HL-60/S4 treated with retinoic acid at 250 ng/mL for 4 days and 3 days (cell line): ENCODE measurements around the gene DUSP28.
"Not testable (repeated sequence)": the region's sequence is repeated elsewhere in the genome, so short reads cannot be mapped to it uniquely, and the experiment has no call there.

ENCODE experiments used
- in situ Hi-C: fragments of 300-500 bp; cut with MboI; formaldehyde crosslinking; loops from 2 replicates; pipeline ENCODE4 v1.7.0; 2022; ENCODE audit warnings: low sequenced_read_pairs

DUSP28 gene

DNA sequence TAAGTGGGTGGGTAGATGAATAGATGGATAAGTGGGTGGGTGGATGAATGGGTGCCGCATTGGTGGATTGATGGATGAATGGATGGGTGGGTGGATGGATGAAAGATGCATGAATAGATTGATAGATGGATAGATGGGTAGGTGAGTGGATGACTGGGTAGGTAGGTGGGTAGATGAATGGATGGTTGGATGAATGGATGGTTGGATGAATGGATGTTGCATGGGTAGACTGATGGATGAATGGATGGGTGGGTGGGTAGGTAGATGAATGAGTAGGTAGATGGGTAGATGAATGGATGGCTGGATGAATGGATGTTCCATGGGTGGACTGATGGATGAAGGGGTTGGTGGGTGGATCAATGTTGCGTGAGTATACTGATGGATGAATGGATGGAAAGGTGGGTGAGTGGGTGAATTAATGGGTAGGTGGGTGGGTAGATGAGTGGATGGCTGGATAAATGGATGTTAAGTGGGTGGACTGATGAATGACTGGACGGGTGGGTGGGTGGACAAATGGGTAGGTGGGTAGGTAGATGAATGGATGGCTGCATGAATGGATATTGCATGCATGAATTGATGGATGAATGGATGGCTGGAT, 32.9 kb upstream of the DUSP28 start:
- in situ Hi-C loops = no loop called here

DNA sequence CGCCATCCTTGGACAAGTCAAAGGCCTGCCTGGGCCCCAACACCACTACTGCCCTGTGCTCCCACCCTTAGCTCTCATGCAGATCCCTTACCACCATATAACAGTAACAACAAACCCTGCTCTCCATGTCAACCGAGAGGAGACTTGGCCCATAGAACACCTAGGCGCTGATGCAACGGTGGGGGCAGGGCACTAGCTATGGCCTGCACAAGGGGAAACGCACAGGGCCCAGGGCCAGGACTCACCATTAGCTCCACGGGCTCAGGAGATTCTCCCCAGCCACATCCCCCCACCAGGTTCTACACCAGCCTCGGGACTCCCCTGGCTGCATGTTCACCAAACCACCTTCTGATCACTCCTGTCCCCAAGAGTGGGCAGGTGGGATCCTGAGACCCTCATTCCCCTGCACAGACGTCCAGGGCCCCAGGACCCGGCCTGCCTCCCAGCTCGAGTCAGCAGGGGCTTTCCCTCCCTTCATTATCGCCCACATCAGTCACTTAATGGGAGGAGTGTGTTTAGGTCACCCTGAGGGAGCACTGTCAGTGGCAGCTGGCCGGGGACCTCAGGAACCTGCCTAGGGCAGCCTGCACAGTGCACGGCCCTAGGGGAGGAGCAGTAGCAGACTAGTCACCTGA, 31.6 kb upstream of the DUSP28 start:
- in situ Hi-C loops = no loop called here

DNA sequence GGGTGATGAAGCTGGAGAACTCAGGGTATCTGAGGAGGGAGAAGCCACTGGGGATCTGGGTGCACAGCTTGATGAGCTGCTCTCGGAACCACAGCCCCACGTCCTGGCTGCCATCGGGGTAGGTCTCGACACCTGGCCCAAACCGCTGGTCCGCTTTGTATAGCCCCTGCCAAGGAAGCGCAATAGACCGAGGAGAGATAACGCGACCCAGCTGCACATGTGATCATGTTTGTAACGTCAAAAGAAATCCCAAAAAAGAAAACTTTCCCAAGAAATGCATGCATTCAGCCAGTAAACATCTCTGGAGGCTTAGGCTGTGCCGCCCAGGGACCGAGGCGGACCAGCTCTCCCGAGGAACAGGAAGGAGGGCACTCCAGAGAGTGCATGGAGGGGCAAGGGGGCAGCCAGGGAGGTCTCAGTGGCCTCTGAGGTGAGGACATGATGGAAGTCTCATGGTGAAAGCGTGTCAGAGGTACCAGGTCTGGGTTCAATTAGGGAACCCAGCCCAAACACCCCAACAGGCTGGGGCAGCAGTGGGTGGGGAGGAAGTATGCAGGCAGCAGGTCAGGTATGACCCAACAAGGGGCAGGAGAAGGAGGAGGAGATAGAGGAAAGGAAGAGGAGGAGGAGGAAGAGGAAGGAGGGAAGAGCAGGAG, 30.7 kb upstream of the DUSP28 start:
- in situ Hi-C loops = no loop called here

DNA sequence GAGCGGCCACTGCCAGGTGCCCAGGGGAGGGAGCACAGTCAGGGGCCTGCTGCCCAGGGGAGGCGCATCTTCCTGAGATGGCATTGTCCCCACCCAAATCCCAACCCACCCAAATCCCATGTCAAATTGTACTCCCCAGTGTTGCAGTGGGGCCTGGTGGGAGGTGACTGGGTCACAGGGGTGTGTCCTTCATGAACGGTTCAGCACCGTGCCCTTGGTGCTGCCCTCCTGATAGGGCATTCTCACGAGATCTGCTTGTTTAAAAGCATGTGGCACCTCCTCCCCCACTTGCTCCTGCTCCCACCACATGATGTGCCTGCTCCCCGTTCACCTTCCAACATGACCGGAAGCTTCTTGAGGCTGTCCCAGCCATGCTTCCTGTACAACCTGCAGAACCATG, 30.0 kb upstream of the DUSP28 start:
- in situ Hi-C loops = no loop called here

DNA sequence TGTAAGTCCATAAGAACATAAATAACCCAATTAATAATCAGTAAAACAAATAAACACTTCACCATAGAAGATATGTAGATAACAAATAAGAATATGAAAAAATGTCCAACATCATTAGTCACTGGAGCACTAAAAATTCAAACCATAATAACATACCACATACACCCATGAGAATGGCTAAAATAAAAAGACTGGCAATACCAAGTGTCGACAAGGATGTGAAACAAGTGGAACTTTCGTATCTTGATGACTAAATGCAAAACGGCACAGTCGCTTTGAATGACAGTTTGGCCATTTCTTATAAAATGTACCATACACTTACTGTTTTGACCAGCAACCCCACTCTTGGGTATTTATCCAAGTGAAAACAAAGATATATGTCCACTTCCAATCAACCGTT, 29.1 kb upstream of the DUSP28 start:
- in situ Hi-C loops = no loop called here

DNA sequence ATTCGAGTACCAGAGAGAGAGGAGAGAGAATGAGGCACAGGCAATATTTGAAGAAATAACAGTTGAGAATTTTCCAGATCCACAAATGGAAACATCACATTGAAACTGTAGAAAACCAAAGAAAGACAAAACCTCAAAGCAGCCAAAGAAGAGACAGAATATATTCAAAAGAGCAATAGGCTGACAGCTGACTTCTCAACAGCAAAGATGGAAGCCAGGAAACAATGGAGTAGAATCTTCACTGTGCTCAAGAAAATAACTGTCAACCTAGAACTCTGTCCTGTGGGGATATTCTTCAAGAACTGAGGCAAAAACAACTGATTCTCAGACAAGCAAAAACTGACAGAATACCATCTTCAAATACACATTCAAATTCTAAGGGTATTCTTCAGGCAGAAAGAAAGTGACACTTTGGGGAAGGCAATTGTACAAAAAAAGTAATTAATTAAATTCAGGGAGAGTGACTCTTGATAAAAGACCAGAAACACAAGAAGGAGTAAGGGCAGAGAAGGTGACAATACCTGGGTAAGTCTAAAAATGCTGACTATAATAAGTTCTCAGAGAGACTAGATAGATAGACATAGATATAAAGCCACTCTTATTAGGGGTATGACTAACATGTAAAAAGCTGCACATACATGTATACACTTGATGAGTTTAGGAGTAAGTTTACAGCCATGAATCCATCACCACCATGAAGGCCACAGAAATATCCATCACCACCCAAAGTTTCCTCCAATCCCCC, 28.0 kb upstream of the DUSP28 start:
- in situ Hi-C loops = no loop called here

DNA sequence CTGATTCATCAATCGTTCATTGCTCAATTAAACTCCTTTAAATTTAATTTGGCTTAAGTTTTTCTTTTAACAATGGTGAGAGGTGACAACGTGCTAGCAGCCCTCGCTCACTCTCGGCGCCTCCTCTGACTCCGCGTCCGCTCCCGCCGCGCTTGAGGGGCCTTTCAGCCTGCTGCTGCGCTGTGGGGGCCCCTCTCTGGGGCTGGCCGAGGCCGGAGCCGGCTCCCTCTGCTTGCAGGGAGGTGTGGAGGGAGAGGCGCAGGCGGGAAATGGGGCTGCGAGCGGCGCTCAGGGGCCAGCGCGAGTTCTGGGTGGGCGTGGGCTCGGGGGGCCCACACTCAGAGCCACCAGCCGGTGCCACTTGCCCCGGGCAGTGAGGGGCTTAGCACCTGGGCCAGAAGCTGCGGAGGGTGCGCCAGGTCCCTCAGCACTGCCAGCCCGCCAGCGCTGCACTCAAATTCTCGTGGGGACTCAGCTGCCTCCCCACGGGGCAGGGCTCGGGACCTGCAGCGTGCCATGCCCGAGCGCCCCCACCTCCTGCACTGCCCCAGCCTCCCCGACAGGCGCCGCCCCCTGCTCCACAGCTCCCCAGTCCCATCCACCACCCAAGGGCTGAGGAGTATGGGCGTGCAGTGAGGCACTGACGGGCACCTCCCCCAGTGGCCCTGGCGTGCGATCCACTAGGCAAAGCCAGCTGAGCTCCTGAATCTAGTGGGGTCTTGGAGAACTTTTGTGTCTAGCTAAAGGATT, 22.0 kb upstream of the DUSP28 start:
- in situ Hi-C loops = no loop called here

DNA sequence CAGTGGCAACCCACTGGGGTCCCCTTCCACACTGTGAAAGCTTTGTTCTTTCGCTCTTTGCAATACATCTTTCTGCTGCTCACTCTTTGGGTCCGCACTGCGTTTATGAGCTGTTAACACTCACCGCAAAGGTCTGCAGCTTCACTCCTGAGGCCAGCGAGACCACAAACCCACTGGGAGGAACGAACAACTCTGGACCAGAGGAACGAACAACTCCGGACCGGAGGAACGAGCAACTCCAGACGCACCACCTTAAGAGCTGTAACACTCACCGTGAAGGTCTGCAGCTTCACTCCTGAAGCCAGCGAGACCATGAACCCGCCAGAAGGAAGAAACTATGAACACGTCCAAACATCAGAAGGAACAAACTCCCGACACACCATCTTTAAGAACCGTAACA, 21.1 kb upstream of the DUSP28 start:
- in situ Hi-C loops = not testable (repeated sequence)

DNA sequence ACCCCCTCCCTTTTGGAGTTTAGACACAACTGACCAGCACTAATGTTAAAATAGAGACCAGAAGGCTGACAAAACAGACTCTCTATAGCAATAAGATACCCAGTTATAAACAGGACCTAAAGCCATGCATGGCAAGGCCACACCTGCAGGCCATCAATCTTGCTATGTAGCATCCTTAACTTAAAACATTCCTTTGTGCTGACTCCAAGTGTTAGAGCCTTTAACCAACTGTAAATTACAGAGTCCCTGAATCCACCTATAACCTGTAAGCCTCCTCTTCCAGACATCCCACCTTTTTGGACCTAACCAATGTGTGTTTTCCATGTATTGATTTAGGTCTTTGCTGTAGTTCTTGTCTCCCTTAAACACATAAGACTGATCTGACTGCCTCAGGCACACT, 20.3 kb upstream of the DUSP28 start:
- in situ Hi-C loops = no loop called here

DNA sequence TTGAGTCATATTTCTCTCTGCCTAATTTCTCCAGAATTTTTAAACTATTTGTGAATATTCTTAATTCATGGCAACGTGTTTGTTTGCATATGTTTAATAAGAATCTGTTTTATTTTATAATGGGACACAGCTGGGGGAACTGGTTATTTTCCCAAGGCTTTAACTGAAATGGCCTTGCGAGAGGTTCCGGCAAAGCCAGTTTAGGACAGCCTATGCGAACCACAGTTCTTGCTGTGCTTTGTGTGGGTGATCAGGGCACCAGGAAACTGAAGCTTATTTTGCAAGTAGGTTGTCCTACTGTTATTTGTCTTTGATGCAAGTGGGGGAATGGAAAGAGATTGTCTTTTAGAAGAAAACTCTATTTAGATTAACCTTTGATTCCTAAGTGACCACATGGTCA, 8.9 kb upstream of the DUSP28 start:
- in situ Hi-C loops = no loop called here

DNA sequence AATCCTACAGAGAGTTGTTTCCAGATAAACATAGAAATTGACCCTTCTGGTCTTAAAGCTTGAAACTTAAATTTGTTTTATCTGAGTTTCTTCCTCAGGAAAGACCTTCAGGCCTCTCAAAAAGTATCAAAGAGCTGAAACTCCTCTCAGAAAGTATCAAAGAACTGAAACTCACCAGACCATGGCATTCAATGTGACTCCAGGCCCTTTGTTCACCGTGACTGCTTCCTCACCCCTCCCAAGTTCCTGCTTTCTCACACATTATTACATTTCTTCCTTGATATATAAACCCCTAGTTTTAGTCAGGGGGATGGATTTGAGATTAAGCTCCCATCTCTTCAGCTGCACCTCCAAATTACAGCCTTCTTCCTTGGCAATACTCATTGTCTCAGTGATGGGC, 8.3 kb upstream of the DUSP28 start:
- in situ Hi-C loops = no loop called here

DNA sequence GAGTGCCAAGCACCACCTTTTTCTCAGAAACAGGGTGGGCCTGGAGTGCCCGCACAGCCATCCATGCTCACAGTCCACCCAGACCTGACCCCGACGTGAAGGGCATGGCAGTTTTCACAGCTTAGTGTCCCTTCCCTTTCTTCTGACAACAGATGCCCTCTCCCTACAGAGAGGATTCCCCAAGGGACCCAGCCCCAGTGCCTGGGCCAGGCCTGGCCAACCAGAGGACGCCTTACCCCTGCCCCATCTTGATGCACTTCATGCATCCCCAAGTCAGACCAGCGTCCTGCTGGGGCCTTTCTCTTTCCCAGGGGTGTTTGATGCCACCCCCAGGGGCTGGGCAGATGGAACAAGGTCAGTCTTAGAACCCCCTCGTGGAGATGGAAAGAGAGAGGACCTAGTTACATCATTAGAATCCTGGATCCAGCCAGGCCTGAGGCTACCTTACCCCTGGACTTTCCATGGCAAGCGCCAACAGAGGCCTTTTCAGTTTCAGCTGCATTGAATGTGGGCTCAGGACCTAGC, 6.1 kb upstream of the DUSP28 start:
- in situ Hi-C loops = no loop called here

DNA sequence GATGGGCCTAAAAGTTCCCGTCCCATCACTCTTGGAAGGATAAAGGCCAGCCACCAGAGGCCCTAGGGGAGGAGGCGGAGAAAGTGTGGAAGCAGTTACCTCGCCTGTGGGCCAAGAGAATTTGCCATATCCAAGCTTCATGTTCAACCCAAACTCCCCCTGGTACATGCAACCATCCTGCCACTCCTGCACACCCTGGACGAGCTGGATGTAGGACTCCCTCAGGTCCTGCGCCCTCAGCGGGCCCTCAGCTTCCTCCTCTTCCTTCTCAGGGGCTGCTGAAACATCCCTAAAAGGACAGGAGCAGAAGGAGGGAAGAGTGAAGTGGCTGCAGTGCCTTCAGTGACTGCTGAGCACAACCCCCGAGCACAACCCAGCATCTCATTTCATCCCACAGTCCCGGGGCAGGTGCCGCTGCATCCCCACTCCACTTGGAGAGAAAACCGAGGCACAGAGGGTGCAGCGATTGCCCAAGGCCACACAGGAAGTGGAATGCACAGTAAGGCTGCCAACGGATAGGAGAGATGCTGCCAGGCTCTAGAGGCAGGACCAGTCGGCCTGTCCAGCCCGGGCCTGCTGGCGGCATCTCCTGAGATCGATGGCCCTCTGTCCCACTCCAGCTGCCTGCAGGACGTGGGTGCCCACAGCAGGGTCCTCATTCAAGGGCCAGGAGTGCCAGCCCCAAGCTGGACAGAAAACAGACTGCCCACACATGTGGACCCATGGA, 5.2 kb upstream of the DUSP28 start:
- in situ Hi-C loops = no loop called here

DNA sequence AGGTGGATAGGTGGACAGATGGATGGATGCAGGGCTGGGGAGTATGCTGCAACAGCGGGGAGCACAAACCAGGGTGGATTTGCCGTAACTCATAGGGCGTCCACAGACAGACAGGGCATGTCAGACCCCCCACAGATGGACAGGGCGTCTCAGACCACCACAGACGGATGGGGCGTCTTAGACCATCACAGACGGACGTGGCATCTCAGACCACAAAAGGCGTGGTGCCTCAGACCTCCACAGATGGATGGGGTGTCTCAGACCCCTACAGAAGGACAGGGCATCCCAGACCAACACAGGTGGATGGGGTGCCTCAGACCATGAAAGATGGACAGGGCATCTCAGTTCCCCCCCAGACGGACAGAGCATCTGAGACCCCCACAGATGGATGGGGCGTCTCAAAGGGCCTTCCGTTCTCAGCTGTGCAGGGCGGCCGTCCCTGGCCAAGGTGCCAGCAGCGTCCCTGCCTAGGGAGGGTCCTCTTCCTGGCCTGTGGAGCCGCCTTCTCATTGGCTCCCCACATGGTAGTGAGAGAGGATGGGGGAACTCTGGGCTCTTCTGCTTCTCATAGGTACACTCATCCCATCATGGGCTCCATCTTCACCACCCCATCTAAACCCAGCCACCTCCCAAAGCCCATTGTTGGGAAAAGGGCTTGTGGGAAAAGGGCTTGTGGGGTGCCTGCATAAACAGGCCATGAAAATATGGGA, 4.5 kb upstream of the DUSP28 start:
- in situ Hi-C loops = no loop called here

DNA sequence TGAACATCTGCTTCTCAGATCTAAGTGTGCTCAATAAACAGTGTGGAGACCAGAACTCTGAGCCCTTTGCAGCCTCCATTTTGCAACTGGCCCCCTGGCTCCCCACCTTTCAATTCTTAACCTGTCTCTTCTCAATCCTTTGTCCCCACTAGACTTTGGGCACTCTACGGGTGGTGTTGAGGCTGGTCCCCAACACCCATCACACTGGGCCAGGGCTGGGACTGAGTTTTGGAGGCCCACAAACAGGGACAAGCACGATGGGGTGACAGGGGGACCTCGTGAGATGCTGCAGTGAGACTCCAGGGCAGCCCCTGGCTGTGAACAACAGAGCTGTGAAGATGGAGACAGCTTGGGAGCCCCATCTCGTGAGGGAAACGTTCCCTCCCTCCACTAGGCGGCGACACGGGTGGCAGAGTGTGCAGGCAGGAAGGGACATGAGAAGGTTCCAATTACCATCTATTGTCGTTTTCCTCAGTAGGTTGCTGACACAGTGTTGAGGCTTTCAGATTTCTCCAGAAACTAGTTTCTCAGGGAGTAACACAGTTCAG, 3.5 kb upstream of the DUSP28 start:
- in situ Hi-C loops = no loop called here

DNA sequence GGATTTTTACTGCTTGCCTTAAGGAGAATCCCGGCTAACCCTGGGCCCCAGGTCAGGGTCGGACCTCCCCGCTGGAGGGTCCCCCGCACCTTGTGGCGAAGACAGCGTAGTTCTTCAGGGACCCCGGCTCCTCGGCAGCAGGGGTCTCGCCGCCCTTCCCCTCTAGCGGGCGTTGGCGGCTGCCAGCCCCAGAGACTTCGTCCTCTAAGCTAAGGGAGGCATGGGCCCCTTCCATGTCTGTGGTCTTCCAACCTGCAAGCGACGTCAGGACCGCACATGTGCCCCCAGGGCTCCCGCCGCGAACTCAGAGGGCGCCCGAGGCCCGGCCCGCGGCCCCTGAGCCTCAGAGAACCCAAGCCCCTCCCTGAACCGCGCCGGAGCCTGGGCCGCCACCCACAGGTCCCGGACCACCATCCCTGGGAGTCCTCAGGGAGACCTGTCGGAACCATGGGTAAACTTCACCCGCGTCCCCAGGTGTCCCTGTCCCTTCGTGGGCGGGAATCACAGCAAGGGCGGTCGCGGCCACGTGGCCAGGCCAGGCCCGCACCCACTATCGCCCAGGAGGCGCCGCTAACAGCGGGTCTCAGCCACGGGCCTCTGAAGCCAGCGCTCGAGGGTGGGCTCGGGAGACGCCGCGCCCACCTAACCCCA, 2.9 kb upstream of the DUSP28 start:
- in situ Hi-C loops = no loop called here

DNA sequence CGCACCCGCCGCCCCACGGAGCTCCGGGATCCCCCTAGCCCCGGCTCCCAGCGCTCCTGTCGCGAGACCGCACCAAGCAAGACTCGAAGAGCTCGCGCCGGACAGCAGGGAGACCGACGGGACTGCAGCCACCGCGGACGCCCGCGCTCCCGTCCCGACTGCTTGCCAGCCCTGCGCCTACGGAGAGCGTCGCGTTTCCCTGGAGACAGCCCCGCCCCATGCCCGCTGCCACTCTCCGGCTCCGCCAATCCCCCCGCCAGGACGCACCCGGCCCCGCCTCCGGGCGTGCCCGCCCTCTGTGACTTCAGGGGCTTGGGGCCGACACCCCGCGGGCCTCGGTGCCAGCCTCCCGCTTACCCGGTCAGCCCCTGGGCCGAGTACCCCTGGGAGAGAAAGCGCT, 2.3 kb upstream of the DUSP28 start, which contains the start of gene ANKMY1:
ANKMY1 (minus strand) TSS at position 181 of the 400 bp plus-strand sequence. CDS start 653 bp downstream, outside the sequence.
- in situ Hi-C loops = no loop called here

DNA sequence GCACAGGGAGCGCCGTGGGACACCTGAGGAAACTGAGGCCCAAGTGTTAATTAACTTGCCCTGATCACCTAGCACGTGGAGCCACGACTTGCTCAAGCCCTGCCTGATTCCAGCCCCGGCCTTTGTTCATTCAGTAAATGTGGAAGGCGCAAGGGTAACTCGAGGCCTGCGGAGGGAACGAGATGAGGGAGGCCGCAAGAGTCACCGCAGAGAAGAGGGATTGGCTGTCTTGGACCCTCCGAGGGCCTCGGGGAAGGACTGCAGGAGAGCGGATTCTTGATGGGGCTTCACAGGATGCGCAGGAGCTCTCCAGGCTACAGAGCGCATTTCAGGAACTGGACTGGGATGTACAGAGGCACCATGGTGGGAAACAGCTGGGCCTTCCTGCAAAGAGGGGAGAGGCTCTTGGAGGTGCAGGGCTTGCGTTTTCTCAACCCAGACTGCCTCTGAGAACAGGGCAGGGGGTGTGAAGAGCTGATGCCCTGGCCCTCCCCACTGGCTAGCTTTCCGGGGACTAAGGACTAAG, 1.9 kb upstream of the DUSP28 start:
- in situ Hi-C loops = no loop called here
